ENCODE results near the gene PRDX5. TPM values are rescaled to one million over a fixed set of nuclear protein-coding genes. Genes with fewer than 3 reads are reported as not detected.

Gene PRDX5
- total and polyA plus RNA-seq, 9 of the 15 experiments (the other 6 are each of a cell fraction or from before 2014, with no cell fraction given), result 40.8 to 327 (median 204) TPM

DNA sequence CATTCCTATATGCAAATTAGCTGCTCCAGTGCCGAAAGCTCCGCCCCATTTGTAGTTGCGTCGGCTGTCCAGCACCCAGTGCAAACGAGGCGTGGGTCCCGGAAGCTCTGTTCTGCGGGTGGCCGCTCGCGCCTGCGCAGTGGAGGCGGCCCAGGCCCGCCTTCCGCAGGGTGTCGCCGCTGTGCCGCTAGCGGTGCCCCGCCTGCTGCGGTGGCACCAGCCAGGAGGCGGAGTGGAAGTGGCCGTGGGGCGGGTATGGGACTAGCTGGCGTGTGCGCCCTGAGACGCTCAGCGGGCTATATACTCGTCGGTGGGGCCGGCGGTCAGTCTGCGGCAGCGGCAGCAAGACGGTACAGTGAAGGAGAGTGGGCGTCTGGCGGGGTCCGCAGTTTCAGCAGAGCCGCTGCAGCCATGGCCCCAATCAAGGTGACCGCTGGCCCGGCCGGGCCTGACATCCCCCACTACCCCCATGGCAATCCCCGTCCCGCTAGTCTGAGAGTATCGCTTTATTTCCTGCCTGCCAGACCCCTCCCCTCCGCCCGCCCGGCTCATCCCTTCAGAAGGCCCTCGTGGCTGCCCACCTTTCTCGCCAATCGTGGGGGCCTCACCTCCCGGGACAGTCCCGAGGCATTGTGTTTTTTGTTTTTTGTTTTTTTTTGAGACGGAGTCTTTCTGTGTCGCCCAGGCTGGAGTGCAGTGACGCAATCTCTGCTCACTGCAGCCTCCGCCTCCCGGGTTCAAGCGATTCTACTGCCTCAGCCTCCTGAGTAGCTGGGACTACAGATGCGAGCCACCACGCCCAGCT lies at the start of gene PRDX5 (continued):
- TF ChIP-seq GATA2 (CRISPR knock-in tag; IDR thresholded peaks at IDR 0.05) (no peak), EWSR1 (IDR thresholded peaks at IDR 0.05; ENCODE audit: borderline replicate concordance, low read depth, partially characterized antibody) (no peak), ZNF586 (CRISPR knock-in tag; conservative IDR thresholded peaks at IDR 0.05) (no peak), RFX5 (IDR thresholded peaks at IDR 0.05; ENCODE audit: low read depth, low read length) (peak; percentile 45; the same call in 1 of the 2 replicates), ZNF766 (CRISPR knock-in tag; conservative IDR thresholded peaks at IDR 0.05) (no peak), ETV1 (tag; conservative IDR thresholded peaks at IDR 0.05; ENCODE audit: low read depth) (no peak), CREBBP (IDR thresholded peaks at IDR 0.05; ENCODE audit: low read depth, low read length) (no peak), ZNF445 (CRISPR knock-in tag; IDR thresholded peaks at IDR 0.05; ENCODE audit: low read depth) (no peak), FOS (IDR thresholded peaks at IDR 0.05; ENCODE audit: extremely low read depth, insufficient read length) (no peak), GABPB2 (CRISPR knock-in tag; conservative IDR thresholded peaks at IDR 0.05) (no peak), ZFPM2 (CRISPR knock-in tag; IDR thresholded peaks at IDR 0.05) (no peak), HDAC3 (IDR thresholded peaks at IDR 0.05; ENCODE audit: borderline replicate concordance, partially characterized antibody) (no peak), FUS (optimal IDR thresholded peaks at IDR 0.05; ENCODE audit: low read depth, low read length) (peak; percentile 26), SMARCB1 (IDR thresholded peaks at IDR 0.05; ENCODE audit: insufficient read length, low read depth) (peak; percentile 32), ZNF75A (CRISPR knock-in tag; IDR thresholded peaks at IDR 0.05) (no peak), NR2F6 (CRISPR knock-in tag; IDR thresholded peaks at IDR 0.05) (no peak)
- TF ChIP-seq, protein P1, sequence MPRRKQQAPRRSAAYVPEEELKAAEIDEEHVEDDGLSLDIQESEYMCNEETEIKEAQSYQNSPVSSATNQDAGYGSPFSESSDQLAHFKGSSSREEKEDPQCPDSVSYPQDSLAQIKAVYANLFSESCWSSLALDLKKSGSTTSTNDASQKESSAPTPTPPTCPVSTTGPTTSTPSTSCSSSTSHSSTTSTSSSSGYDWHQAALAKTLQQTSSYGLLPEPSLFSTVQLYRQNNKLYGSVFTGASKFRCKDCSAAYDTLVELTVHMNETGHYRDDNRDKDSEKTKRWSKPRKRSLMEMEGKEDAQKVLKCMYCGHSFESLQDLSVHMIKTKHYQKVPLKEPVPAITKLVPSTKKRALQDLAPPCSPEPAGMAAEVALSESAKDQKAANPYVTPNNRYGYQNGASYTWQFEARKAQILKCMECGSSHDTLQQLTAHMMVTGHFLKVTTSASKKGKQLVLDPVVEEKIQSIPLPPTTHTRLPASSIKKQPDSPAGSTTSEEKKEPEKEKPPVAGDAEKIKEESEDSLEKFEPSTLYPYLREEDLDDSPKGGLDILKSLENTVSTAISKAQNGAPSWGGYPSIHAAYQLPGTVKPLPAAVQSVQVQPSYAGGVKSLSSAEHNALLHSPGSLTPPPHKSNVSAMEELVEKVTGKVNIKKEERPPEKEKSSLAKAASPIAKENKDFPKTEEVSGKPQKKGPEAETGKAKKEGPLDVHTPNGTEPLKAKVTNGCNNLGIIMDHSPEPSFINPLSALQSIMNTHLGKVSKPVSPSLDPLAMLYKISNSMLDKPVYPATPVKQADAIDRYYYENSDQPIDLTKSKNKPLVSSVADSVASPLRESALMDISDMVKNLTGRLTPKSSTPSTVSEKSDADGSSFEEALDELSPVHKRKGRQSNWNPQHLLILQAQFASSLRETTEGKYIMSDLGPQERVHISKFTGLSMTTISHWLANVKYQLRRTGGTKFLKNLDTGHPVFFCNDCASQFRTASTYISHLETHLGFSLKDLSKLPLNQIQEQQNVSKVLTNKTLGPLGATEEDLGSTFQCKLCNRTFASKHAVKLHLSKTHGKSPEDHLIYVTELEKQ (CRISPR knock-in tag; IDR thresholded peaks at IDR 0.05), result no peak
- TF ChIP-seq, protein P2, sequence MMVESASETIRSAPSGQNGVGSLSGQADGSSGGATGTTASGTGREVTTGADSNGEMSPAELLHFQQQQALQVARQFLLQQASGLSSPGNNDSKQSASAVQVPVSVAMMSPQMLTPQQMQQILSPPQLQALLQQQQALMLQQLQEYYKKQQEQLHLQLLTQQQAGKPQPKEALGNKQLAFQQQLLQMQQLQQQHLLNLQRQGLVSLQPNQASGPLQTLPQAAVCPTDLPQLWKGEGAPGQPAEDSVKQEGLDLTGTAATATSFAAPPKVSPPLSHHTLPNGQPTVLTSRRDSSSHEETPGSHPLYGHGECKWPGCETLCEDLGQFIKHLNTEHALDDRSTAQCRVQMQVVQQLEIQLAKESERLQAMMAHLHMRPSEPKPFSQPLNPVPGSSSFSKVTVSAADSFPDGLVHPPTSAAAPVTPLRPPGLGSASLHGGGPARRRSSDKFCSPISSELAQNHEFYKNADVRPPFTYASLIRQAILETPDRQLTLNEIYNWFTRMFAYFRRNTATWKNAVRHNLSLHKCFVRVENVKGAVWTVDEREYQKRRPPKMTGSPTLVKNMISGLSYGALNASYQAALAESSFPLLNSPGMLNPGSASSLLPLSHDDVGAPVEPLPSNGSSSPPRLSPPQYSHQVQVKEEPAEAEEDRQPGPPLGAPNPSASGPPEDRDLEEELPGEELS (CRISPR knock-in tag; IDR thresholded peaks at IDR 0.05; ENCODE audit: borderline replicate concordance), result no peak
- TF ChIP-seq, protein P3, sequence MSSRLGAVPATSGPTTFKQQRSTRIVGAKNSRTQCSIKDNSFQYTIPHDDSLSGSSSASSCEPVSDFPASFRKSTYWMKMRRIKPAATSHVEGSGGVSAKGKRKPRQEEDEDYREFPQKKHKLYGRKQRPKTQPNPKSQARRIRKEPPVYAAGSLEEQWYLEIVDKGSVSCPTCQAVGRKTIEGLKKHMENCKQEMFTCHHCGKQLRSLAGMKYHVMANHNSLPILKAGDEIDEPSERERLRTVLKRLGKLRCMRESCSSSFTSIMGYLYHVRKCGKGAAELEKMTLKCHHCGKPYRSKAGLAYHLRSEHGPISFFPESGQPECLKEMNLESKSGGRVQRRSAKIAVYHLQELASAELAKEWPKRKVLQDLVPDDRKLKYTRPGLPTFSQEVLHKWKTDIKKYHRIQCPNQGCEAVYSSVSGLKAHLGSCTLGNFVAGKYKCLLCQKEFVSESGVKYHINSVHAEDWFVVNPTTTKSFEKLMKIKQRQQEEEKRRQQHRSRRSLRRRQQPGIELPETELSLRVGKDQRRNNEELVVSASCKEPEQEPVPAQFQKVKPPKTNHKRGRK (tag; IDR thresholded peaks at IDR 0.05), result no peak
- TF ChIP-seq, protein P4, sequence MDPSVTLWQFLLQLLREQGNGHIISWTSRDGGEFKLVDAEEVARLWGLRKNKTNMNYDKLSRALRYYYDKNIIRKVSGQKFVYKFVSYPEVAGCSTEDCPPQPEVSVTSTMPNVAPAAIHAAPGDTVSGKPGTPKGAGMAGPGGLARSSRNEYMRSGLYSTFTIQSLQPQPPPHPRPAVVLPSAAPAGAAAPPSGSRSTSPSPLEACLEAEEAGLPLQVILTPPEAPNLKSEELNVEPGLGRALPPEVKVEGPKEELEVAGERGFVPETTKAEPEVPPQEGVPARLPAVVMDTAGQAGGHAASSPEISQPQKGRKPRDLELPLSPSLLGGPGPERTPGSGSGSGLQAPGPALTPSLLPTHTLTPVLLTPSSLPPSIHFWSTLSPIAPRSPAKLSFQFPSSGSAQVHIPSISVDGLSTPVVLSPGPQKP (CRISPR knock-in tag; IDR thresholded peaks at IDR 0.05), result no peak
